SH-SY5Y (cell line): ENCODE data around the gene ORMDL3.

ENCODE experiments used
- GATA2 ChIP-seq: IDR thresholded peaks from 2 replicates; pipeline ENCODE4 v1.6.1; 2011; ENCODE audit warnings: mild to moderate bottlenecking, low read depth, low read length
- GATA3 ChIP-seq: IDR thresholded peaks from 2 replicates; pipeline ENCODE4 v1.6.1; 2011; ENCODE audit warnings: low read depth, mild to moderate bottlenecking, low read length, moderate library complexity

DNA sequence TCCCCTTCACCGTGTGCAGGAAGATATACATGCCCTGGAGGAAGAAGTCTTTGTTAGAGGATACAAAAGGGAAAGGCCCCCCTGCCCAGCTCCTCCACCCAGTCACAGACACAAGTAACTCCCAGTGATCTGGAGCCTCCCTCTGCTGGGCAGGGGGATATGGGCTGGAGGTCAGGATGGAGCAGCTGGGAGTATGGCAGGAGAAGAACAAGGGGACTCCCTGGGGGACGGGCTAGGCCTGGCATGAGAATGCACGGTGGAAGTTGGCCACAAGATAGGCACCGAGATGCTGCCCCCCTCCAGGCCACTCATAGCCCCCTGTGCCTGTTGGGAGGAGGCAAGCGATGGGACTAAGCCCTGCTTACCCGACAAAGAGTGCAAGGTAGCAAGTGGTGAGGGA, 4.2 kb downstream of the ORMDL3 start:
- TF ChIP-seq GATA2 (no peak), GATA3 (no peak)
